ENCODE data around the gene RAPGEF2.
"Not testable (repeated sequence)": the region's sequence is repeated elsewhere in the genome, so short reads cannot be mapped to it uniquely, and the experiment has no call there.

The RAPGEF2 gene

DNA sequence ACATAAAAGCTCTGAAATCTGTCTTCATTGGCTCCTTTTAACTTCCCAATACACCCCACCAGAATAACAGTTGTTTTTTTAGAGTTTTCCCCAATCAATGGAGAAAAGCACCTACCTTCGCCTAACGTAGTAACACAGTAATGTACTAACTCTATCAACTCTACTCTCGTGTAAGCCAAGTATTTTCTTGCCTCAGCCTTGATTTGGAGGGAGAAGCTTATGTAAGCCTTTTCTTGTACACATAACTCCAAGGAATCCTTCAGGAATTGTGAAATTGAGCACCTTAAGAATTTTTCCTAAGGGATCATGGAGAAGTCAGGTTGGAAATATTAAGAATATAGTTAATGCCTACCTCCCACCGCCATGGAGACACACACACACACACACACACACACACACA is 181.2 kb downstream of the RAPGEF2 start:
- DNase-seq, result no peak

DNA sequence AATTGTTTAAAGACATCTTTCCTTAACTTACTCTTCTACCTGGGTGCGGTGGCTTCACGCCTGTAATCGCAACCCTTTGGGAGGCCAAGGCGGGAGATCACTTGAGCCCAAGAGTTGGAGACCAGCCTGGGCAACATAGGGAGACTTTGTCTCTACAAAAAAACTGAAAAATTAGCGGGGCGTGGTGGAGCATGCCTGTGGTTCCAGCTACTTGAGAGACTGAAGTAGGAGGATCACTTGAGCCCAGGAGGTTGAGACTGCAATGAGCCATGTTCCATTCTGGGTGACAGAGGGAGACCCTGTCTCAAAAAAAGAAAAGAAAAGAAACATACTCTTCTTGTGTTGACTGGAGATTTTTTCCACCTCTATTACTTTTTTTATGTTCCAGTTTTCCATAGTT is 181.9 kb downstream of the RAPGEF2 start:
- no peak for DNase-seq

DNA sequence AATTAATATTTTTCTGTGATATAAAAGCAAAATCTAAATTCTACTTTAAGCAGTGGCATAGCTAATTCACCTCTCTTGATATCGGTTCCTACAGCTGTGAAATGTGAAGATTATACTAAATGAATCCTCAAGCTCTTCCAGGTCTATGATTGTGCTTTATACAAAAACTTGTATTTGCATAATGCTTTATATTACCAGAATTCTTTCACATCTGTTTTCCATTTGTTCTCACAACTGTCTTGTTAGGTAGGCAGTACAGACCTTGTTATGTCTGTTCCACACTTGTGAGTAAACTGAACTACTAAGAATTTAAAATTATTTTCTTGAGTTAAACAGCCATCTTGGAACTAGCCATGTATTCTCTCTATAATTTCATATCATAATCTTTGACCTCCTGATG is 184.9 kb downstream of the RAPGEF2 start:
- DNase-seq, result no peak

DNA sequence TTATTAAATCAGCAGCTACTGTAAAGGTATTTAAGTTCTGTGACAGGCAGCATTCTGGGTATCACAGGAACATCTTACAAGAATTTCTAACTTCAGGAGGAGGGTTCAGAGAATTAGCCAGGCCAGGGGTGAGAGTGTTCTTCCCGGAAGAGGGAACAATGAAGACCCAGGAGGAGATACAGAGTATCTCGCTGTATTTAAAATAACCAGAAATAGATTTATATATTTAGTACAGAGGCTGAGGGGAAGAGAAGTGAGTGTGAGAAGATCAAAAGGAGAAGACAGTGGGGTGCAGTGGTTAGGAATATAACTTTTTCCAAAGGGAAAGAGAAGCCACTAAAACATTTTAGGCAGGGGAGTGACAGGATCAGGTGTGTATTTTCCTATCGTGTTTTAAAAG is 186.8 kb downstream of the RAPGEF2 start:
- no peak for DNase-seq

DNA sequence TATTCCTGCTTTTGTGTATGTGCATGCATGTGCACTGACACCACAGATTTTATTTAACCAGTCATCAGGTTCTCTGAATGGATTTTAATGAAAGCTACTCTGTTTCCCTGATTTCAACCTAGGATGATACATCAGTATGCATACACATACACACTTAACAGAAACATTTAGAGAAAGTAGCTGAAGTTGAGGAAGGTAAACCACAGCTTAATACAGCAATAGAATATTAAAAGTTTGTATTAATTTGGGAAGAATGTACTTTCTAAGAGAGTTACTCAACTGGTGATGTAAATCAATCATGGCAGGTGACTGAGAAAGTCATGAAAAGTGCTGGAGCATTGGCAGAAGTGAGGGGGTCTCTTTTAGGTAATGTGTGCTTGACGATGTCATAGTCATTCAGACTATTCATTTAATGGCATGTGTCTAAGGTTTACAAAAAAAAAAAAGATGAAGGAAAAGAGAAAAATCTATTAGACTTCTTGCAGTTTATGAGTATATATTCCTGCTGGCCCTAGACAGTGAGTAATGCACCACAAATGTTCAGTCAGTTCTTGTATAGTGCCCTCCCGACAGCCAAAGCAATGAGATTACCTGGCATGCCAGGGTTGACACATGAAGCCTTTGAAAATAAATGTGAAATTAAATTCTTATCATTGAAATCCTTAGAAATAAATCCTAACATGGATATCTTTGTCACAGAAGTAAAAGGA is 187.6 kb downstream of the RAPGEF2 start:
- DNase-seq, result no peak

DNA sequence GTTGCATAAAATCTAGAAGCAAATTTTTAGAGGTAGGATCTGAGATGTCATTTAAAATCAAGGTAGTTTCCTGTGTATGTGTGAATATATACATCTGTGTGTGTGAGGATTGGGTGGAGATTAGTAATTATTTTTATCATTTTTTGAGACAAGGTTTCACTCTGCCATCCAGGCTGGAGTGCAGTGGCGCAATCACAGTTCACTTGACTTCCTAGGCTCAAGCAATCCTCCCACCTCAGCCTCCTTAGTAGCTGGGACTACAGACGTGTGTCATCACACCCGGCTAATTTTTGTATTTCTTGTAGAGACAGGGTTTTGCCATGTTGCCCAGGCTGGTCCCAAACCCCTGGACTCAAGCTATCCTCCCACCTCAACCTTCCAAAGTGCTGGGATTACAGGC is 188.3 kb downstream of the RAPGEF2 start:
- DNase-seq, result no peak

DNA sequence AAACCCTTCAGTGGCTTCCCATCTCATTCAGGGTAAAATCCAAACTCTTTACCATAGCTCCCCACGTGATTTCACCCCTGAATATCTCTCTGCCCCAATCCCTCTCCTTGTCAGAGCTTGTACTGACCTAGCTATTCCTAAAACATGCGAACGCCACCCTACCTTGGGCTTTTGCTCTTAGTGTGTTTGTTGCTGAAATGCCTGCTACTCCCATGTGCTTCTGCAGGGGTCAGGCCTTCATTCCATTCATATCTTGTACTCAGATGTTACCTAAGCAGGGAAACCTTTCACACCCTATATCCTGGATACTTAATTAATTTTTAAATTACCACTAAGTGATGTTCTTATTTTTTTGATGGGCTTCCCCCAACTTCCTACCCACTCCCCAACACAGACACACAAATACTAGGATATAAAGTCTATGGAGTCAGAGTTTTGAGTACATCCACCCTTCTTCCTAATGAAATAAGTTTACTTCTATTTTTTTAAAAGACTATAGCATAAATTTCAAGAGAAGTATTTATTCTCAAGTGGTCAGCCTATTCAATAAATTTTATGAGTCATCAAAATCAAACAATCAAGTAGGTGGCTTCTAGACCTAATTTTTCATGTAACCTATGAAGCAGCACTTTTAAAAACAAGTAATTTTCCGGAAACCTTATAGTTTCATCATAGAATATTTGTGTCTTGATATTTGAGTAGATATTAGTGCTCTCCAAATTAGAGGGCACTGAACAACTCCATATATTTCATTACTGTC is 189.4 kb downstream of the RAPGEF2 start:
- DNase-seq, result no peak

DNA sequence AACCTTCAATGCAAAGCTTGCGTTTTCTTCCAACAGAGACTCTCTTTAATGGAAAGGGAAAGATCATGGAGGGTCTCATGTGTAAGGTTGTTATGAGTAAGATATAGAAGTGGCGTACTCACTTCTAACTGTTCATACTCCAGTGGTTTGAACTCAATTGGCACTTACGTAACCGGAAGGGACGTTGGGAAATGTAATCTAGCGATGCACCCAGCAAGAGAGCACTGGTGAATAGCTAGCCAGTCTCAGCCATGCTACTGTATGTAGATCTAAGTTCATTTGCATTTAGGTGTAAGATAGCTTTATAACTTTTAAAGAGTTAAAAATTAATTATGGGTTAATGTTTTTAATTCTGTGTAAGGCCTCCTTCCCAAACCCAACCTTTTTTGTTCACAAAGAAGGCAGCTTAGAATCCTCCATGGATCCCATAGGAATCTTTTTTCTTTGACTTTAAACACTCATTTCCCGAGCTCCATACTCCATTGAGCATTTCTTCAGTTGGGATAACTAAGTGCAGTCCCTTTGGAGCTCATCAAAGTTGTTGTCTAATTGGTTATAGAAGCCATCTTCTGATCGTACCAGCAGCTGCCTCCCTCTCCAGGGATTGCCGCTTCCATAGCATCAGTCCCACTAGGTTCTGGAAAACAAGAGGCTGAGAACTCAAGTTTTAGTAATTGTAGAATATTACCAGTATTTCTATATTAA is 191.1 kb downstream of the RAPGEF2 start:
- DNase-seq, result no peak

DNA sequence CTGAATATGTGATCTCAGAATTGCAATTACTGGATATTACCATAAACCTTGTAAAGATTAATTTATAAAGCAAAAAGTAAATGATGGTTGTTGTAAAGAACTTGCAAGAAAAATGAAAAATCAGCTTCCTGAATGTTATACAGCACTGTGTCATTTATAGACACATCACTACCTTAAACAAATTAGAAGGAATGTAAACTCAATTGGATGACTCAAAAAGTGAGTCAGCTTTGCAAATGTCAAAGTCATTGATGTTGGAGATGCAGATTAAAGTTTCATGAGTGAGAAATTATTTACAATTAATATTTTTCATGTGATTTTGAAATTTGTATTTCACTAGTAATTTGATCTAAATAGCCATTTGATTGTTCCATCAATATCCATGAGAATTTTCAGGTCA is 193.2 kb downstream of the RAPGEF2 start:
- no peak for DNase-seq

DNA sequence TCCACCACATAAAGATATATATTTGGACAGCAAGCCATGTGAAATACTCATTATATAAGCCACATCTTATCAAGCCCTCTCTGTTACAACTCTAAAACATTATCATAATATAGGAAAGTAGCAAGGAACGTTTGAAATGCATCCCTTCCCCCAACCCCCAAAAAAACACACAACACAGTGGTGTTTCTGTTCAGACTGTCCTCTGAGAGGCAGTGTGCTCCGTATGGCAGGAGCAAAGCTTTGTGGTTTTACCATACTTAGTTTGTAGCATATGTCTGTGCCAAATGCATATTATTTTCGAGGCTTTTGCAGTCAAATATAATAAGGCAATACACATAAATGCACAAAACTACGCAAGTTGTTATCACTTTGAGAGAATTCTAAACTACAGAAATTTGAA is 194.2 kb downstream of the RAPGEF2 start:
- DNase-seq, result no peak

DNA sequence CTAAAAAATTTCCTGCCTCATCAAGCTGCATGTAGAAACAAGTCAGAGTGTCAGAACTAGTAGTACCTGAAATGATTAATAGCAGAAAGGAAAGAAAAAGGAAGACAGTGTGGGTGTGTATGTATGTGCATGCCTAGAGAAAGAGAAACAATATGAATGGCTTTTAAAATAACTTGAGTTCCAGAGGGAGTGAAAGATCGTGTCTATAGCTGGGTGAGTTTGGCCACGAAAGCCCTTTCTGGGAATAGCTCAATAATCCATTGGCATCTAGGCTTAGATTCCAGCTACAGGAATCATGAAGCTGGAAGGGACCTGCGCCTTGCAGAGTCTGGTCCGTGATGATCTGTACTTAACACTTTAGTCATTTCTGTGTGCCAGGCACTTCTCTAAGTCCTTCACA is 195.6 kb downstream of the RAPGEF2 start:
- no peak for DNase-seq

DNA sequence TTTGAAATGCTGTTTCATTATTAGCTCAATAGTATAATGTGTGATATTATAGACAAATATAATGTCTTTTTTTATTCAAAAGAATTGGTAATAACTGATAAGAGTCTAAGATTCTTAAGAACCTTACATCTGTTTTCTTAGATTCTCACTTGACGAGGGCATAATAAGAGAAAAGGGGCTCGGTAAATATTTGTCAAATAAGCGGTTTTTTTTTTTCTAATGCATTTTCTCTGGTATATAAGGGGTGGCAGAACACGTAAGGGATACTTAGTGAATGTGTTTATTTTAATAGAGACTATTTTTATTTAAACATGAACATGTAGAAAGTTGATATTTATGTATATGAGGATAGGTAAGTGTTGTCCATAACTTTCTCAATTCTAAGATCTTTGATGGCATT is 200.6 kb downstream of the RAPGEF2 start:
- DNase-seq, result no peak

DNA sequence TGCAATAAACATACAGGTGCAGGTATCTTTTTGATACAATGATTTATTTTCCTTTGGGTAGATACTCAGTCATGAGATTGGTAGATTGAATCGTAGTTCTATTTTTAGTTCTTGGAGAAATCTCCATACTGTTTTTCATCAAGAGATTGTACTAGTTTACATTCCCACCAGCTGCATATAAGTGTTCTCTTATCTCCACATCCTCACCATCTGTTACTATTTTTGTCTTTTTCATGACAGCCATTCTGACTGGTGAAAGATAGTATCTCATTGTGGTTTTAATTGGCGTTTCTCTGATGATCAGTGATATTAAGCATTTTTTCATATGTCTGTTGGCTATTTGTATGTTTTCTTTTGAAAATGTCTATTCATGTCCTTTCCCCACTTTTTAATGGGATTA is 202.2 kb downstream of the RAPGEF2 start:
- DNase-seq, result no peak

DNA sequence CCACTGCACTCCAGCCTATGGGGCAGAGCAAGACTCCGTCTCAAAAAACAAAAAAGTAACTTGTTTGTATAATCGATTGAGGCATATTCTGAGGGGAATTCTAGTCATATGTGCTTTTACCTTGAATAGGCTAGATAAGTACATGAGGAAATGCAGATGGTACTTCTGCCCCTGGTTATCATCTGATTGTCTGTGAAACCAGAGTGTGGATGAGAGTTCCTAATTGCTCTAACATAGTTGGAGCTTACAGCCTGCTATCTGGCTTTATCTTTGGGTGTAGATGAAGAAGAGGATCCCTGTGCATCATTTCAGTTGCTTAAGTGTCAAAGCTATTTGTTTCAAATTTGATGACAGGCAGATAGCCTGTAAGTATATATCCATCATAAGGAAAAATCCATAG is 205.1 kb downstream of the RAPGEF2 start:
- no peak for DNase-seq

DNA sequence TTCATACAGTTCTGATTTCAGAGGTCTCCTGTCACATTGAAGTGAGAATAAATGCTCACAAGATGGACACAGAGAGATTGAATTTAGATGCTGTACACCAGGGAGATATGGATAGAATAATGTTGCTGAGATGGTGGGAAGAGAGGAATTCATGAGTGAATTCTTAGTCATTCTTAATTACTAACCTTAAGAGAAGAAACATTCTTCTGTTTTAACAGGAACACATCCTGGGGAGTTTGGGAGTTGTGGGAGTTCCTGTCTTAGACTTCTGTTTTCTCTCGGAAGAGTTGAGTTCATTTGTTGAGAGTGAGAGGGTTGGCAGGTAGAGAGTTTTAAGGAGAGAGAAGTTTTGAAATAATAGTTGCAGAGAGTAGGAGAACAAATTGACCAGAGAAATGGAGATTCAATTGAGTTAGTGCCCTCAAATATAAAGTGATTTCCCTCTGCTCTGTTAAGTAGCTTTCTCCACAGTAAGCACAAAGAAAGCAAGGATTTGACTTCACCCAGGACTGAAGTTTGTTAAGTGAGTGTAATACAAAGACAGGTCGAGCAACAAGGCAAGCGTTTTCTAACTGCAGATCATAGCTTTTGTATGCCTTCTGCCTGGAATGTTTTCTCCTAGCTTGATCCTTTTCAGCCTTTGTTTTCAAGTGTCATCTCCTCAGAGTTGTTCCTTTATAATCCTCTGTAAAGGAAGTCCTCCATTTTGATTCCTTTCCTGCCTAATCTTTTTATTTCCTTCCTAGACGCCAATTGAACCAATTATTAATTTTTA is 205.9 kb downstream of the RAPGEF2 start:
- DNase-seq, result no peak

DNA sequence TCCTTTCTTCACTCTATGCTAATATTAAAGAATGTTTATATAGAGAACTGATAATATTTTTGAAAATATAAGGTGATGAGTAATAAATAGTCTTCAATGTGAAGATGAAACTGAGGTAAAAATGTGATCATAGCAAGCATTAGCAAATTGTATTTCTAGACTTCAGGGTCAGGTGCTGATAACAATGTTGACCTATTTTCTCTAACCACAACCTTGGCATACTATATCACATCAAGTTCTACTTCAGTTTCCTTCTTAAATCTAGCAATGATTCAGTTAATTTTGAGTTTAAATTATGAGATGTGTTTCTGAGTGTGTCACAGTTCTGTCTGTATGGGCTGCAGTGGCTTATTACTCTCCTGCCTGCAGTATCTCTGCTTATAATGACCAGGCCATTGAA is 209.4 kb downstream of the RAPGEF2 start:
- no peak for DNase-seq

DNA sequence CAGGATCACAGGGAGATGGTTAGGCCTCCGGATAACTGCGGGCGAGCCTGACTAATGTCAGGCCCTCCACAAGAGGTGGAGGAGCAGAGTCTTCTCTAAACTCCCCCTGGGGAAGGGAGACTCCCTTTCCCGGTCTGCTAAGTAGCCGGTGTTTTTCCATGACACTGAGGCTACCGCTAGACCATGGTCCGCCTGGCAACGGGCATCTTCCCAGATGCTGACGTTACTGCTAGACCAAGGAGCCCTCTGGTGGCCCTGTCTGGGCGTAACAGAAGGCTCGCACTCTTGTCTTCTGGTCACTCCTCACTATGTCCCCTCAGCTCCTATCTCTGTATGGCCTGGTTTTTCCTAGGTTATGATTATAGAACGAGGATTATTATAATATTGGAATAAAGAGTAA is 213.0 kb downstream of the RAPGEF2 start:
- DNase-seq, result not testable (repeated sequence)

DNA sequence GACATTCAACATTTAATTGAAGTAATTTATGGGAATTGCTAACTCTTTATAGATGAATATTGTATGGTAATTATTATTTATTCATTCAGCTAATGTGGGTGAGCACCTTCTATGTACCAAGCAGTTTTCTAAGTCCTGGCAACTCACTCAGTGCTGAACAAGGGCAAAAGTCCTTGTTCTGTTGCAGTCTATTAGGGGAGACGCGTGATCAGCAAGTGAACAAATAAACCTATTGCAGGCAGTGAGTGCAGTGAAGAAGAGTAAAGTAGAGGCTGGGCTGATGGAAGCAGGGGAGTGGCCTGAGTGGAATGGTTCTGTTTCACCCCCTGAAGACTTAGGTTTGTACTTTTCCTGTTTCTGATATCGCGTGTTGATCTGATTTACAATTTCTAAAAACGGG is 214.3 kb downstream of the RAPGEF2 start:
- no peak for DNase-seq

DNA sequence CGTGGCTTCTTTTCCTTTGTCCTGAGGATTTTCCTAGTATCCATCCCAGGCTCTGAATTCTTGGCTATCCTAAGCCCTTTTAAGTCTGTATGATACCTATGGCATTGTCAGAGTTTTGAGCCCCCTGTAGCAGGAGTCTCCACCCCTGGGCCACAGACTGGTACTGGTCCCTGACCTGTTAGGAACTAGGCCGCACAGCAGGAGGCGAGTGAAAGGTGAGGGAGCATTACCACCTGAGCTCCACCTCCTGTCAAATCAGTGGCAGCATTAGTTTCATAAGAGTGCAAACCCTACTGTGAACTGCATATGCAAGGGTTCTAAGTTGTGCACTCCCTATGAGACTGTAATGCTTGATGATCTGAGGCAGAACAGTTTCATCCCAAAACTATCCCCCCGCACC is 216.1 kb downstream of the RAPGEF2 start:
- no peak for DNase-seq

DNA sequence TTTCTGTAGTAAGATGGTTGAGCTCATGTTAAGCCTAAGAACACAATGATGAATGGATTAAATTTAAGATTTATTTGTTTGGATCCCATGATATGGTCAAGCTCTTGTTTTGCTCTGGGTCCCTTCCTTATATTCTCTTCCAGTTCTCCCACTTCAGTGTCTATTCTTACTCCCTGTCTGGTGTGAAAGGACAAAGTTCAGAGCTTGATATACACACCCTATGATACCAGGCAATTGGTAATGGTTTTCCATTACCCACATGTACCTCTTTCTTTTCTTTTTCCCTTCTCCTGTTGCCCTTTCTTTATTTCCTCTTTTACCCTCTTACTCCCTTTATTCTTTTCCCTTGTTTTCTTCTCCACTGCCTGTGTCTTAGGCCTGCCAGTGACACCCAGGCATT is 223.6 kb downstream of the RAPGEF2 start:
- no peak for DNase-seq

DNA sequence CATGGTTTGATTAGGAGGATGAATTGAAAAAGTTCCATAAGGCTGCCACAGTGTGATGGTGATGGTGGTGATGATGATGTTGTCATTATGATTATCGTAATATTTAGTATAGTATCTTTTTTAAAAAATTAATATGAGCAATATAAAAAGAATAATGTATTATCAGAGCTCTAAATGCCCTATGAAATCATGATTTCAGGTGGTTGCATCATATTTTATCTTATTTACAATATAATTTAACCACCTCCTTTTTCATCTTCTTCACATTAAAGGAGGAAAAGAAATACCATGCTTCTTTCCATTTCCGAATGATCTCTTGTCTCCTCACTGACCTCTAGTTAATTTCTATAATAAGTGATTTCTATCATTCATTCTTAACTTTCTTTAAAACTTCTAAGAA is 225.9 kb downstream of the RAPGEF2 start:
- no peak for DNase-seq

DNA sequence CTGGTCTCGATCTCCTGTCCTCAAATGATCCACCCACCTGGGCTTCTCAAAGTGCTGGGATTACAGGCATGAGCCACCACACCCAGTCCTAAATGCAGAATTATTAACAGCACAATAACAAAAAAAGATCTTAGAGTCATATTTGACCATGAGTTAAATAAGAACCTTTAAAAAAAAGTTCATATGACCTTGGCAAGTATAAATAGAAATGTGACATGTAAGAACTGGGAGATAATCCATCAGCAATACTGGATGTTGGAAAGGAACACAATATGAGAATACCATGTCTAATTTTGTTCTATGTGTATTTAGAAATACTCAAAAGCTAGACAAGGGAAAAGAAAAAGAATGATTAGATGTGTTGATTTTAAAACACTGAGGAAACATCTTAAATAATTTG is 231.6 kb downstream of the RAPGEF2 start:
- no peak for DNase-seq

DNA sequence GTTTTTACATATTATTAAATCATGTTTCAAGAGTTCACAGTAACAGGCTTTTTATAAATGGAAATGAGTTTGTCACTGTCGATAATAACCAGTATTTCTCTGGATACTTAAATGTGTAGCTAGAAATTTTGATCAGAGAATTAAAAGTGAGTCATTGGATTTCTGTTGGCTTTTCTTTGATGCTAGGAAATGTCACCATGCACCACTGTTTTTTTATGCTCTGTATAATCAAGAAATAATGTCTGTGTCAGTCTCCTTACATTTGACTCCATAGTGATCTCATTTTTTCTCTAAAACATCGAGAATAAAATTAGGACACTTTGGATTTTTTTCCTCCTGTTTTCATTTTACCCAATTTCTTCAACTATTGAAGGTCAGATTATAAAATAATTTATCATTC is 234.2 kb downstream of the RAPGEF2 start:
- DNase-seq, result no peak

Measured in NCI-H82 (cell line).